H9 (cell line): ENCODE data around the gene C10orf143. TPM values are rescaled to one million over a fixed set of nuclear protein-coding genes. Genes with fewer than 3 reads are reported as not detected.

Experiments used
- DNase-seq: peaks from one replicate; pipeline ENCODE4 v3.0.0-alpha.2; 2017
- H2AFZ ChIP-seq: one replicate; pipeline ENCODE4 v1.6.1; 2013; ENCODE audit warnings: mild to moderate bottlenecking, low read length, control low read depth, moderate library complexity
- H2AK5ac ChIP-seq: 2 replicates; pipeline ENCODE4 v1.6.1; 2013; ENCODE audit warnings: low read length, control low read depth, mixed read lengths; ENCODE audit not compliant: insufficient read length
- H2BK120ac ChIP-seq: one replicate; pipeline ENCODE4 v1.6.1; 2013; ENCODE audit warnings: low read depth, mild to moderate bottlenecking, low read length, control low read depth, inconsistent platforms; ENCODE audit not compliant: poor library complexity, severe bottlenecking
- H2BK12ac ChIP-seq: 2 replicates; pipeline ENCODE4 v1.6.1; 2013; ENCODE audit warnings: low read length, control low read depth, mixed read lengths, low read depth; ENCODE audit not compliant: insufficient read length
- H2BK15ac ChIP-seq: 2 replicates; pipeline ENCODE4 v1.6.1; 2013; ENCODE audit warnings: low read depth, low read length, control low read depth
- H2BK20ac ChIP-seq: one replicate; pipeline ENCODE4 v1.6.1; 2013; ENCODE audit warnings: low read depth, mild to moderate bottlenecking, low read length, control low read depth, inconsistent platforms; ENCODE audit not compliant: poor library complexity, severe bottlenecking
- H2BK5ac ChIP-seq: 2 replicates; pipeline ENCODE4 v1.6.1; 2013; ENCODE audit warnings: low read length, control low read depth, mixed read lengths; ENCODE audit not compliant: insufficient read length
- H3K14ac ChIP-seq: 2 replicates; pipeline ENCODE4 v1.6.1; 2013; ENCODE audit warnings: low read length, control low read depth; ENCODE audit not compliant: insufficient read depth
- H3K18ac ChIP-seq: 2 replicates; pipeline ENCODE4 v1.6.1; 2013; ENCODE audit warnings: low read depth, mild to moderate bottlenecking, mixed read lengths, low read length, control low read depth; ENCODE audit not compliant: insufficient read length
- H3K23ac ChIP-seq: 2 replicates; pipeline ENCODE4 v1.6.1; 2013; ENCODE audit warnings: low read length, control low read depth, mixed read lengths, low read depth; ENCODE audit not compliant: insufficient read length
- H3K23me2 ChIP-seq: 2 replicates; pipeline ENCODE4 v1.6.1; 2013; ENCODE audit warnings: low read depth, mild to moderate bottlenecking, mixed read lengths, low read length, control low read depth; ENCODE audit not compliant: insufficient read length, poor library complexity, severe bottlenecking
- H3K27ac ChIP-seq: 2 replicates; pipeline ENCODE4 v1.5.1; 2013; ENCODE audit warnings: low read length, control low read depth, mixed read lengths, low read depth; ENCODE audit not compliant: insufficient read length
- H3K27me3 ChIP-seq: 2 replicates; pipeline ENCODE4 v1.6.1; 2013; ENCODE audit warnings: low read length, control low read depth, inconsistent platforms; ENCODE audit not compliant: insufficient read depth
- H3K4ac ChIP-seq: 2 replicates; pipeline ENCODE4 v1.6.1; 2013; ENCODE audit warnings: low read depth, mild to moderate bottlenecking, control low read depth, inconsistent platforms, low read length, moderate library complexity
- H3K4me1 ChIP-seq: 2 replicates; pipeline ENCODE4 v1.6.1; 2013; ENCODE audit warnings: low read length, control low read depth, inconsistent platforms; ENCODE audit not compliant: insufficient read depth
- H3K4me2 ChIP-seq: 2 replicates; pipeline ENCODE4 v1.6.1; 2013; ENCODE audit warnings: low read length, control low read depth, mixed read lengths; ENCODE audit not compliant: insufficient read length, insufficient read depth
- H3K56ac ChIP-seq: 2 replicates; pipeline ENCODE4 v1.6.1; 2013; ENCODE audit warnings: low read depth, mild to moderate bottlenecking, mixed read lengths, low read length, control low read depth; ENCODE audit not compliant: insufficient read length
- H3K79me1 ChIP-seq: 2 replicates; pipeline ENCODE4 v1.6.1; 2013; ENCODE audit warnings: low read depth, mild to moderate bottlenecking, moderate library complexity, low read length, control low read depth, inconsistent platforms; ENCODE audit not compliant: insufficient read depth, poor library complexity, severe bottlenecking
- H3K79me2 ChIP-seq: 2 replicates; pipeline ENCODE4 v1.6.1; 2013; ENCODE audit warnings: low read length, control low read depth, inconsistent platforms; ENCODE audit not compliant: insufficient read depth
- H3K9ac ChIP-seq: 2 replicates; pipeline ENCODE4 v1.6.1; 2013; ENCODE audit warnings: low read length, control low read depth, mixed read lengths; ENCODE audit not compliant: insufficient read length; ENCODE audit errors: extremely low read depth
- H3K9me3 ChIP-seq: one replicate; pipeline ENCODE4 v1.6.1; 2013; ENCODE audit warnings: low read depth, low read length, inconsistent platforms; ENCODE audit not compliant: control insufficient read depth
- H3T11ph ChIP-seq: one replicate; pipeline ENCODE4 v1.6.1; 2013; ENCODE audit warnings: mild to moderate bottlenecking, low read length, control low read depth, inconsistent platforms
- H4K20me1 ChIP-seq: one replicate; pipeline ENCODE4 v1.6.1; 2013; ENCODE audit not compliant: control insufficient read depth, insufficient read length, insufficient read depth
- H4K5ac ChIP-seq: 2 replicates; pipeline ENCODE4 v1.6.1; 2013; ENCODE audit warnings: low read depth, mild to moderate bottlenecking, mixed read lengths, low read length, control low read depth; ENCODE audit not compliant: insufficient read length
- H4K8ac ChIP-seq: replicated peaks from 2 replicates; pipeline ENCODE4 v1.6.1; 2013; ENCODE audit warnings: low read length, control low read depth, mixed read lengths, low read depth; ENCODE audit not compliant: insufficient read length
- H4K91ac ChIP-seq: 2 replicates; pipeline ENCODE4 v1.6.1; 2013; ENCODE audit warnings: low read depth, mild to moderate bottlenecking, moderate library complexity, mixed read lengths, low read length, control low read depth; ENCODE audit not compliant: insufficient read length
- H3K27ac Mint-ChIP-seq, 3 experiments: 2 replicates in 2 of 3; 3 replicates in 1 of 3; pipeline ENCODE4 v1.8.0; 2020 to 2021; ENCODE audit warnings: mixed read lengths in 3 of 3, mild to moderate bottlenecking in 1 of 3, moderate library complexity in 1 of 3
- H3K27me3 Mint-ChIP-seq: 2 replicates; pipeline ENCODE4 v1.8.0; 2021; ENCODE audit warnings: low read depth, mild to moderate bottlenecking, moderate library complexity, mixed read lengths
- H3K36me3 Mint-ChIP-seq, 3 experiments: 2 replicates in 2 of 3; 3 replicates in 1 of 3; pipeline ENCODE4 v1.8.0; 2020 to 2021; ENCODE audit warnings: low read depth in 3 of 3, mixed read lengths in 3 of 3; ENCODE audit not compliant: insufficient read depth in 1 of 3
- H3K4me1 Mint-ChIP-seq, 2 experiments: 2 replicates each; pipeline ENCODE4 v1.8.0; 2020; ENCODE audit warnings: mixed read lengths in 2 of 2
- H3K4me3 Mint-ChIP-seq, 2 experiments: 2 replicates in 1 of 2; 3 replicates in 1 of 2; pipeline ENCODE4 v1.8.0; 2020 to 2021; ENCODE audit warnings: mild to moderate bottlenecking in 2 of 2, mixed read lengths in 2 of 2, moderate library complexity in 1 of 2
- H3K9me3 Mint-ChIP-seq, 2 experiments: 2 replicates in 1 of 2; 3 replicates in 1 of 2; pipeline ENCODE4 v1.8.0; 2020; ENCODE audit warnings: mild to moderate bottlenecking in 2 of 2, mixed read lengths in 2 of 2, moderate library complexity in 1 of 2
- CTCF ChIP-seq: fragments of 200-600 bp; sonication (generic); conservative IDR thresholded peaks from 3 replicates; pipeline ENCODE4 v1.8.0; 2021; ENCODE audit warnings: antibody characterized with exemption, mild to moderate bottlenecking
- WGBS: extraction: QIAGEN DNeasy Blood & Tissue Kit; methylation state at CpG from one replicate; pipeline ENCODE4 v1.1.7; 2013; ENCODE audit warnings: missing lambda C conversion rate, low lambda C conversion rate, mixed read lengths; ENCODE audit not compliant: insufficient read length; ENCODE audit errors: extremely low coverage; 5-methylcytosine and 5-hydroxymethylcytosine counted together
- total RNA-seq: library from RNA; stranded (reverse); gene quantifications from 2 replicates; pipeline ENCODE4 v1.2.1, GENCODE V29; 2021

Gene C10orf143
- total RNA-seq, 1 experiment from 2014 or later, result 0.94 TPM

- Histone ChIP-seq H2BK120ac (no peak overlapping the region), H3K4me1 (no peaks in the 10 kb centered on the region; the same call in 1 of the 2 replicates), H2AFZ (no peak overlapping the region), H3K79me1 (no peaks in the 10 kb centered on the region), H3K23me2 (peaks cover 5% of the 10 kb centered on the region), H3K9ac (peak overlapping the region; percentile 68), H3K27ac (no peak overlapping the region), H3K79me2 (no peaks in the 10 kb centered on the region), H2AK5ac (no peak overlapping the region), H3K56ac (no peak overlapping the region), H3K4me2 (peak overlapping the region; percentile 98), H3K18ac (peak overlapping the region; percentile 84), H3K27me3 (no peaks in the 10 kb centered on the region), H4K8ac (no peak overlapping the region), H3K4ac (no peak overlapping the region), H2BK15ac (no peak overlapping the region), H2BK20ac (no peak overlapping the region), H3T11ph (no peak overlapping the region), H3K9me3 (no peaks in the 10 kb centered on the region), H2BK5ac (no peak overlapping the region), H4K5ac (no peak overlapping the region), H4K91ac (no peak overlapping the region), H3K23ac (no peak overlapping the region), H4K20me1 (peaks cover 3% of the 10 kb centered on the region), H2BK12ac (no peak overlapping the region), H3K14ac (peak overlapping the region; percentile 37; the same call in 1 of the 2 replicates)
- Mint-ChIP-seq H3K27ac (peak overlapping the region; percentile 74 to 89 (median 88)), H3K27me3 (peaks cover 8% of the 10 kb centered on the region; the same call in 1 of the 2 replicates), H3K9me3 (peaks cover under 1 to 5% of the 10 kb centered on the region in 2 experiments; a peak in 3 of 5 replicates), H3K4me3 (peak overlapping the region; percentile 91 to 93), H3K36me3 (peaks cover 1 to 13% (median 5%) of the 10 kb centered on the region in 3 experiments; a peak in 6 of 7 replicates), H3K4me1 (peaks cover 18 to 25% of the 10 kb centered on the region in 2 experiments)
- DNase-seq, result peak; percentile 75
- no CpG with 5 or more reads among the region's 9 CpGs for WGBS
- peak; percentile 81 for TF ChIP-seq CTCF
These were observed 809 bp downstream of the C10orf143 start for GRCh38 chr10:130109796-130110245.
